ENCODE measurements around the gene ACAP2. TPM values are rescaled to one million over a fixed set of nuclear protein-coding genes. Genes with fewer than 3 reads are reported as not detected.
A peak's percentile ranks its signal among the peaks of the same experiment; 100 is the strongest.

ACAP2 gene
- polyA plus RNA-seq, 3 donors, result 41.5 to 96.5 (median 71.6) TPM

- H3K27ac Mint-ChIP-seq, result no peak overlapping the region
- intact Hi-C loops (cut with micrococcal nuclease), result loop anchor here in 1 of 2 donors (10.0 kb wide), 1 partner anchor 263 kb away; no protein-coding TSS in a partner anchor
- H3K27ac ChIP-seq (ENCODE audit: low read depth in 1 of 2, low read length in 2 of 2), result no peak overlapping the region
Observed at GRCh38 chr3:195238081-195238571, 204.7 kb downstream of the ACAP2 start.

More at GRCh38 chr3:195238081-195238571, 204.7 kb downstream of the ACAP2 start:
- Histone ChIP-seq H3K36me3 (replicated peaks in 1 of 2; ENCODE audit: control insufficient read depth in 1 of 2, insufficient read depth in 2 of 2, low read length in 2 of 2) (no peaks in the 10 kb centered on the region), H3K79me2 (ENCODE audit: insufficient read depth, low read length) (no peaks in the 10 kb centered on the region), H3K4me2 (replicated peaks; ENCODE audit: extremely low read depth, low read length, poor library complexity, severe bottlenecking) (no peak overlapping the region), H3K9me3 (replicated peaks in 1 of 2; ENCODE audit: control insufficient read depth in 1 of 2, insufficient read depth in 1 of 2, low read length in 2 of 2) (peaks cover 8 to 22% of the 10 kb centered on the region in 2 donors), H2AFZ (ENCODE audit: insufficient read depth, low read depth, low read length, poor library complexity, severe bottlenecking) (no peak overlapping the region), H3K9ac (ENCODE audit: insufficient read depth, low read length, poor library complexity, severe bottlenecking) (no peak overlapping the region), H3K4me1 (ENCODE audit: control insufficient read depth in 1 of 2, insufficient read depth in 2 of 2, low read length in 2 of 2) (no peaks in the 10 kb centered on the region), H3K27me3 (ENCODE audit: control insufficient read depth in 2 of 2, insufficient read depth in 2 of 2, low read length in 2 of 2) (no peaks in the 10 kb centered on the region), H4K20me1 (ENCODE audit: insufficient read depth, low read length) (no peaks in the 10 kb centered on the region), H3K4me3 (replicated peaks in 1 of 3; ENCODE audit: low read depth in 2 of 3, low read length in 3 of 3) (no peak overlapping the region)
- H3K4me3 Mint-ChIP-seq, result no peak overlapping the region
- no peak for TF ChIP-seq CTCF (IDR thresholded peaks at IDR 0.05)
- peaks cover 0 to 2% (median 0%) of the 10 kb centered on the region in 3 donors for H3K27me3 Mint-ChIP-seq (ENCODE audit: low read depth in 3 of 3)
- peaks cover 0 to 22% (median 15%) of the 10 kb centered on the region in 7 donors for H3K9me3 Mint-ChIP-seq
- WGBS (ENCODE audit: insufficient coverage), result 98% methylated on average over 12 of the region's 12 CpGs
- H3K36me3 Mint-ChIP-seq, result peaks cover 22 to 34% of the 10 kb centered on the region in 2 donors
- H3K4me1 Mint-ChIP-seq, result no peaks in the 10 kb centered on the region
- DNase-seq, result peak in 1 of 3 donors; percentile 0
